Gastroesophageal sphincter (tissue), 4 donors: ENCODE data around the gene GLRA2. TPM values are rescaled to one million over a fixed set of nuclear protein-coding genes. Genes with fewer than 3 reads are reported as not detected.

Experiments used
- ATAC-seq: fragments of 150-250 bp; one replicate; pipeline ENCODE4 v1.9.1; 2016; ENCODE audit warnings: mild to moderate bottlenecking, moderate library complexity
- H3K27ac ChIP-seq, 4 donors: fragments of 200-600 bp; sonication (generic) in 3 of 4; 1 replicate in 3 of 4; 2 replicates in 1 of 4; pipeline ENCODE4 v1.5.1; 2016 to 2019
- H3K27me3 ChIP-seq: fragments of 200-600 bp; sonication (generic); one replicate; pipeline ENCODE4 v1.5.1; 2019
- H3K36me3 ChIP-seq, 2 donors: fragments of 200-600 bp; sonication (generic); one replicate each; pipeline ENCODE4 v1.5.1; 2019; ENCODE audit warnings: control low read depth in 1 of 2
- H3K4me1 ChIP-seq, 3 donors: fragments of 200-600 bp; sonication (generic); 1 replicate in 2 of 3; 2 replicates in 1 of 3; pipeline ENCODE4 v1.5.1; 2016 to 2019; ENCODE audit warnings: control low read depth in 2 of 3
- H3K4me3 ChIP-seq, 2 donors: fragments of 200-600 bp; sonication (generic); one replicate each; pipeline ENCODE4 v1.5.1; 2019; ENCODE audit warnings: mild to moderate bottlenecking in 1 of 2, moderate library complexity in 1 of 2
- H3K9me3 ChIP-seq, 3 donors: fragments of 200-600 bp; sonication (generic); one replicate each; pipeline ENCODE4 v1.5.1; 2017 to 2019; ENCODE audit warnings: control low read depth in 2 of 3
- EP300 ChIP-seq: sonication (generic); formaldehyde crosslinking; IDR thresholded peaks from one replicate; pipeline ENCODE4 v1.6.1; 2017; ENCODE audit warnings: antibody characterized with exemption, mild to moderate bottlenecking
- POLR2A ChIP-seq, 2 donors: fragments of 450-650 bp; IDR thresholded peaks; one replicate each; pipeline ENCODE4 v1.6.1; 2017; ENCODE audit warnings: antibody characterized with exemption in 2 of 2, mild to moderate bottlenecking in 2 of 2, moderate library complexity in 1 of 2
- POLR2AphosphoS5 ChIP-seq: sonication (generic); formaldehyde crosslinking; IDR thresholded peaks from one replicate; pipeline ENCODE4 v1.6.1; 2017; ENCODE audit warnings: antibody characterized with exemption
- WGBS, 2 donors: methylation state at CpG; one replicate each; pipeline ENCODE4 v1.1.5; 2018; ENCODE audit warnings: low coverage in 1 of 2; 5-methylcytosine and 5-hydroxymethylcytosine counted together
- total RNA-seq, 4 donors: library from RNA; depleted of rRNA; stranded (reverse); fragments of >200 nt; gene quantifications; one replicate each; pipeline ENCODE4 v1.1.0, GENCODE V29; 2016
- TF ChIP-seq, protein P1 (sequence below), 4 experiments: fragments of 200-600 bp in 2 of 4; fragments of 450-650 bp in 2 of 4; sonication (generic) in 1 of 4; IDR thresholded peaks; one replicate each; pipeline ENCODE4 v1.5.1; 2017 to 2019; ENCODE audit warnings: antibody characterized with exemption in 4 of 4, mild to moderate bottlenecking in 2 of 4, moderate library complexity in 2 of 4

The GLRA2 gene
- total RNA-seq, 4 donors from 2014 or later = not detected

DNA sequence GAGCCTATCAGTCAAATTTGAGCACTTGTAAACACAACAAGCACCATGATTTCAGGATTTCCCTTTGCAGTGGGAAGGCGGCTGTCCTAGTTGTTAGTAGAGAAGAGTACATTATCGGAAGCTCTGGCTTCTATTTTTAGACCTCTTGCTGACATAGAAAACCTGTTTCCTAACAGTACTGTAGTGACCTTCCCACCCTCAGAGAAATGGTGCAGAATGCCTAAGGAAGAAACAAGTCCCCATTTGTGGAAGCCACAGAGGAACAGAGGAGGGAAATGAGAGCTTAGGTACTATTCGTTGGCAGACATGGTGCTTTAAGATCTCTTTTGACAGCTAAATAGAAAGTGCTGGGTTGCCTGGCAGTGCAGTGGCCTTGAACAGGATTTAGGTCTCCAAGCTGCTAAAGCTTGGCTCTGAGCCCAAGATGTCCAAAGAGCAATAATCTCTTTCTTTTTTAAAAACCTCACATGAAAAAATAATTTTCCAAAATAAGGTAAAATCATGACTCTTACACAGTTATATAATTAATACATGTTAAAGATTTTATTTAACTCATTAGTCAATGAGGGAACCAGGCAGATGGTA, 24.9 kb downstream of the GLRA2 start:
- no peak for TF ChIP-seq POLR2AphosphoS5
- TF ChIP-seq POLR2A (IDR thresholded peaks at IDR 0.05) = no peak
- no peak for TF ChIP-seq EP300
- TF ChIP-seq, protein P1, sequence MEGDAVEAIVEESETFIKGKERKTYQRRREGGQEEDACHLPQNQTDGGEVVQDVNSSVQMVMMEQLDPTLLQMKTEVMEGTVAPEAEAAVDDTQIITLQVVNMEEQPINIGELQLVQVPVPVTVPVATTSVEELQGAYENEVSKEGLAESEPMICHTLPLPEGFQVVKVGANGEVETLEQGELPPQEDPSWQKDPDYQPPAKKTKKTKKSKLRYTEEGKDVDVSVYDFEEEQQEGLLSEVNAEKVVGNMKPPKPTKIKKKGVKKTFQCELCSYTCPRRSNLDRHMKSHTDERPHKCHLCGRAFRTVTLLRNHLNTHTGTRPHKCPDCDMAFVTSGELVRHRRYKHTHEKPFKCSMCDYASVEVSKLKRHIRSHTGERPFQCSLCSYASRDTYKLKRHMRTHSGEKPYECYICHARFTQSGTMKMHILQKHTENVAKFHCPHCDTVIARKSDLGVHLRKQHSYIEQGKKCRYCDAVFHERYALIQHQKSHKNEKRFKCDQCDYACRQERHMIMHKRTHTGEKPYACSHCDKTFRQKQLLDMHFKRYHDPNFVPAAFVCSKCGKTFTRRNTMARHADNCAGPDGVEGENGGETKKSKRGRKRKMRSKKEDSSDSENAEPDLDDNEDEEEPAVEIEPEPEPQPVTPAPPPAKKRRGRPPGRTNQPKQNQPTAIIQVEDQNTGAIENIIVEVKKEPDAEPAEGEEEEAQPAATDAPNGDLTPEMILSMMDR (IDR thresholded peaks at IDR 0.05) = no peak
- no peaks in the 10 kb centered on the region for H3K27me3 ChIP-seq
- peaks cover 0 to 3% (median 0%) of the 10 kb centered on the region in 3 donors for H3K4me1 ChIP-seq
- H3K9me3 ChIP-seq = no peaks in the 10 kb centered on the region
- no peak for ATAC-seq
- H3K36me3 ChIP-seq = no peaks in the 10 kb centered on the region
- WGBS, 2 donors = 14 to 28% methylated on average over 3 of the region's 3 CpGs
- H3K27ac ChIP-seq = no peak overlapping the region
- no peak overlapping the region for H3K4me3 ChIP-seq

DNA sequence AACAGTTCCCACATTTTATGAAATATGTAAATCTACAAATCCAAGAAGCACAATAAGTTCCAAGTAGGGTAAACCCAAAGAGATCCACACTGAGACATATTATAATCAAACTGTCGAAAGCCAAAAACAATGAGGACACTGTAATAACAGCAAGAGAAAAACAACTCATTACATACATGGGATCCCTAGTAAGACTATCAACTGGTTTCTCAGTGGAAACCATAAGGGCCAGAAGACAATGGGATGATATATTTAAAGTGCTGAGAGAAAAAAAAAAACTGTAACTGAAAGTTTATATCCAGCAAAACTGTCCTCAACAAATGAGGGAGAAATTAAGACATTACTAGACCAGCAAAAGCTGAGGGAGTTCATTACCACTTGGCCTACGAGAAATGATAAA, 34.7 kb downstream of the GLRA2 start:
- no peak overlapping the region for H3K4me3 ChIP-seq
- no peaks in the 10 kb centered on the region for H3K36me3 ChIP-seq
- ATAC-seq = no peak
- H3K4me1 ChIP-seq = no peaks in the 10 kb centered on the region
- 50 to 94% methylated on average over 1 to 2 of the region's 2 CpGs for WGBS, 2 donors
- no peaks in the 10 kb centered on the region for H3K27me3 ChIP-seq
- TF ChIP-seq, protein P1 (IDR thresholded peaks at IDR 0.05) = no peak
- TF ChIP-seq POLR2A (IDR thresholded peaks at IDR 0.05) (no peak), EP300 (no peak), POLR2AphosphoS5 (no peak)
- H3K27ac ChIP-seq = no peak overlapping the region
- peaks cover 0 to 12% (median 0%) of the 10 kb centered on the region in 3 donors for H3K9me3 ChIP-seq

DNA sequence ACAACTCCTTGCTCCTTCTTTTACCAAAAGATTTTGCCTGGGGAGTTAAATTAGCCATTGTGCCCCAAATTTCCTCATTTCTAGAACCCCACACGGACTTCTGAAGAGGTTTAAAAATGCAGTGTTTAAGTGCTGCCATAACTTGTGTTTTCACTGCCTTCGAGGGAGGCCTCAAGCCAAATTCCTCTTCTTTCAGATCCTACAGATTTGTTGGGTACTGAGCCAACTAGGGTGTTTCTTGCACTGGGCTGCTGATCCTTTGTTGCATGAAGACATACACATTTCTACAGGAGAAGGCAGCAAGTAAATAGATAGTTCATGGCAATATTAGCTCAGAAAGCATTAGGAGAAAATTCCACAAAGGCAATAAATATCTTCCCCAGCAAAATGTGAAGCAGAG, 43.8 kb downstream of the GLRA2 start:
- no peak for ATAC-seq
- TF ChIP-seq, protein P1 (IDR thresholded peaks at IDR 0.05) = no peak
- TF ChIP-seq EP300 (no peak), POLR2A (IDR thresholded peaks at IDR 0.05) (no peak), POLR2AphosphoS5 (no peak)
- Histone ChIP-seq H3K27me3 (no peaks in the 10 kb centered on the region), H3K9me3 (no peaks in the 10 kb centered on the region), H3K4me3 (no peak overlapping the region), H3K4me1 (no peaks in the 10 kb centered on the region), H3K27ac (no peak overlapping the region), H3K36me3 (no peaks in the 10 kb centered on the region)
- 27 to 40% methylated on average over 2 of the region's 2 CpGs for WGBS, 2 donors

DNA sequence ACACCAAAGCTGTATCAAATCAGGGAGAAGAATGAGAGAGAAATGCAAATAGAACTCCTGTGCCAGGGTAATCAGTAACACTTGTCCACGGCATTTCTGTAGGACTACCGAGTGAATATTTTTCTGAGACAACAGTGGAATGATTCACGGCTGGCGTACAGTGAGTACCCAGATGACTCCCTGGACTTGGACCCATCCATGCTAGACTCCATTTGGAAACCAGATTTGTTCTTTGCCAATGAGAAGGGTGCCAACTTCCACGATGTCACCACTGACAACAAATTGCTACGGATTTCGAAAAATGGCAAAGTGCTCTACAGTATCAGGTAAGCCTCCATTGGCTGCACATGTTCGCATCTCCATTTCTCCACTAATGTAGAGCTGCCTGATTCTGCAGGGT, 51.7 kb downstream of the GLRA2 start:
- WGBS, 2 donors = 91 to 95% methylated on average over 6 to 8 of the region's 8 CpGs
- H3K9me3 ChIP-seq = no peaks in the 10 kb centered on the region
- no peaks in the 10 kb centered on the region for H3K36me3 ChIP-seq
- no peak for ATAC-seq
- TF ChIP-seq POLR2AphosphoS5 (no peak), POLR2A (IDR thresholded peaks at IDR 0.05) (no peak), EP300 (no peak)
- TF ChIP-seq, protein P1 (IDR thresholded peaks at IDR 0.05) = no peak
- H3K27me3 ChIP-seq = no peaks in the 10 kb centered on the region
- no peak overlapping the region for H3K27ac ChIP-seq
- H3K4me3 ChIP-seq = no peak overlapping the region
- no peaks in the 10 kb centered on the region for H3K4me1 ChIP-seq

DNA sequence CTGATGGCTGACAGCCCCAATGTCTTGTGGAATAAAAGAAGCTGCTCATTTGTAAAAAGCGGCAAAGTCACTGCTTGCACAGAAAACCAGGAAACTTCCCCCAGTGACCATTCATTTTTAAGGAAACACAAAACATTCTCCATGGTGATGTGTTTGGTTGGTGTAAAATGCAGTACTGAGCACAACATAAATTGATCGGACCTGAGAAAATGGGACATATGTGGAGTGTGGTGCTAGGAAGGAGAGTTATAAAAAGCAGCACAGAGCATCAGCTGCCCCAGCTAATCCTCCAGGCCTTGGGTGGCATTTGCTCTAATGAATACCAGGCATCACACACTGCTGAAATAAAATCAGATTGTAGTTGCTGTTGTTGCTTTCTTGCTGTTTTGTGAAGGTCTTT, 55.2 kb downstream of the GLRA2 start:
- TF ChIP-seq POLR2AphosphoS5 = no peak
- TF ChIP-seq, protein P1 (IDR thresholded peaks at IDR 0.05) = no peak
- no peak for TF ChIP-seq EP300
- no peak for TF ChIP-seq POLR2A (IDR thresholded peaks at IDR 0.05)
- 75% methylated on average over 2 of the region's 2 CpGs; no CpG with 5 or more reads in 1 of the 2 donors for WGBS, 2 donors
- Histone ChIP-seq H3K27me3 (no peaks in the 10 kb centered on the region), H3K36me3 (no peaks in the 10 kb centered on the region), H3K27ac (no peak overlapping the region), H3K4me1 (no peaks in the 10 kb centered on the region), H3K9me3 (no peaks in the 10 kb centered on the region), H3K4me3 (no peak overlapping the region)
- ATAC-seq = no peak
